ENCODE data around the gene IL16.

- TF ChIP-seq CTCF (IDR thresholded peaks at IDR 0.05) (no peak), POLR2A (IDR thresholded peaks at IDR 0.05; ENCODE audit: low read depth) (no peak), POLR2AphosphoS5 (IDR thresholded peaks at IDR 0.05) (no peak)
Observed at GRCh38 chr15:81216422-81216821, 19.7 kb downstream of the IL16 start.
